DOHH2 (cell line): Measurements from ENCODE around the gene C1orf122.

Experiments used
- H3F3A ChIP-seq: fragments of 200-600 bp; sonication (generic), shearing (Covaris generic); 2 replicates; pipeline ENCODE4 v1.6.0; 2016; ENCODE audit warnings: antibody characterized with exemption, mild to moderate bottlenecking; ENCODE audit not compliant: control insufficient read depth, insufficient read depth
- H3K27ac ChIP-seq: fragments of 200-600 bp; sonication (generic); 2 replicates; pipeline ENCODE4 v1.5.1; 2014; ENCODE audit warnings: low read depth, mild to moderate bottlenecking, low read length, moderate library complexity
- H3K27me3 ChIP-seq: fragments of 200-600 bp; sonication (generic); 2 replicates; pipeline ENCODE4 v1.6.1; 2014; ENCODE audit warnings: mild to moderate bottlenecking, low read length, mixed read lengths; ENCODE audit not compliant: control insufficient read depth
- H3K36me3 ChIP-seq: fragments of 200-600 bp; sonication (generic); 2 replicates; pipeline ENCODE4 v1.6.1; 2014; ENCODE audit warnings: mild to moderate bottlenecking, low read length, moderate library complexity, mixed read lengths; ENCODE audit not compliant: control insufficient read depth
- H3K4me1 ChIP-seq: fragments of 200-600 bp; sonication (generic); 2 replicates; pipeline ENCODE4 v1.6.1; 2014; ENCODE audit warnings: mild to moderate bottlenecking, low read length, mixed read lengths; ENCODE audit not compliant: control insufficient read depth
- H3K4me2 ChIP-seq: fragments of 200-600 bp; sonication (generic); 2 replicates; pipeline ENCODE4 v1.6.0; 2014; ENCODE audit warnings: mild to moderate bottlenecking, low read length, moderate library complexity
- H3K4me3 ChIP-seq: fragments of 200-600 bp; sonication (generic); 2 replicates; pipeline ENCODE4 v1.5.1; 2014; ENCODE audit warnings: mild to moderate bottlenecking, low read length, mixed read lengths
- H3K79me2 ChIP-seq: fragments of 200-600 bp; sonication (generic); 2 replicates; pipeline ENCODE4 v1.6.1; 2014; ENCODE audit warnings: mild to moderate bottlenecking, low read length, mixed read lengths; ENCODE audit not compliant: control insufficient read depth
- H3K9me2 ChIP-seq: fragments of 200-600 bp; sonication (generic); replicated peaks from 2 replicates; pipeline ENCODE4 v1.6.1; 2014; ENCODE audit warnings: mild to moderate bottlenecking, low read length, mixed read lengths; ENCODE audit not compliant: control insufficient read depth
- H3K9me3 ChIP-seq: fragments of 200-600 bp; sonication (generic); 2 replicates; pipeline ENCODE4 v1.6.1; 2014; ENCODE audit warnings: antibody characterized with exemption, low read length, mixed read lengths; ENCODE audit not compliant: control insufficient read depth, insufficient read depth
- H4K20me1 ChIP-seq: fragments of 200-600 bp; sonication (generic); 2 replicates; pipeline ENCODE4 v1.6.0; 2014; ENCODE audit warnings: low read depth, mild to moderate bottlenecking, antibody characterized with exemption, low read length, moderate library complexity; ENCODE audit not compliant: control insufficient read depth, insufficient read depth
- CTCF ChIP-seq: fragments of 200-600 bp; sonication (generic); IDR thresholded peaks from one replicate; pipeline ENCODE4 v1.5.1; 2014; ENCODE audit warnings: antibody characterized with exemption, mild to moderate bottlenecking, low read depth, low read length; ENCODE audit not compliant: poor library complexity, severe bottlenecking
- EZH2phosphoT487 ChIP-seq: fragments of 200-600 bp; sonication (generic); IDR thresholded peaks from 2 replicates; pipeline ENCODE4 v1.6.1; 2017; ENCODE audit warnings: borderline replicate concordance, mild to moderate bottlenecking, antibody characterized with exemption, low read length, moderate library complexity, mixed read lengths

C1orf122 gene

GRCh38 chr1:37840711-37841110 lies 33.1 kb downstream of the C1orf122 start:
- Histone ChIP-seq H3K9me3 (no peaks in the 10 kb centered on the region), H3K79me2 (peaks cover 27% of the 10 kb centered on the region), H3K4me1 (no peaks in the 10 kb centered on the region), H3K27ac (no peak overlapping the region), H3K4me2 (no peak overlapping the region), H3K4me3 (no peak overlapping the region), H3K36me3 (peaks cover 58% of the 10 kb centered on the region), H4K20me1 (no peaks in the 10 kb centered on the region; the same call in 1 of the 2 replicates), H3K27me3 (no peaks in the 10 kb centered on the region), H3F3A (no peaks in the 10 kb centered on the region), H3K9me2 (no peaks in the 10 kb centered on the region)
- TF ChIP-seq EZH2phosphoT487 (no peak), CTCF (no peak)

- Histone ChIP-seq H3F3A (no peaks in the 10 kb centered on the region), H3K9me2 (no peaks in the 10 kb centered on the region), H3K36me3 (peaks cover 52% of the 10 kb centered on the region), H3K4me3 (no peak overlapping the region), H3K79me2 (peaks cover 35% of the 10 kb centered on the region), H3K9me3 (no peaks in the 10 kb centered on the region), H4K20me1 (no peaks in the 10 kb centered on the region; the same call in 1 of the 2 replicates), H3K4me2 (no peak overlapping the region), H3K27me3 (no peaks in the 10 kb centered on the region), H3K4me1 (no peaks in the 10 kb centered on the region), H3K27ac (no peak overlapping the region)
- TF ChIP-seq CTCF (no peak), EZH2phosphoT487 (no peak)
Measured at GRCh38 chr1:37841652-37842051, 34.1 kb downstream of the C1orf122 start.

DNA sequence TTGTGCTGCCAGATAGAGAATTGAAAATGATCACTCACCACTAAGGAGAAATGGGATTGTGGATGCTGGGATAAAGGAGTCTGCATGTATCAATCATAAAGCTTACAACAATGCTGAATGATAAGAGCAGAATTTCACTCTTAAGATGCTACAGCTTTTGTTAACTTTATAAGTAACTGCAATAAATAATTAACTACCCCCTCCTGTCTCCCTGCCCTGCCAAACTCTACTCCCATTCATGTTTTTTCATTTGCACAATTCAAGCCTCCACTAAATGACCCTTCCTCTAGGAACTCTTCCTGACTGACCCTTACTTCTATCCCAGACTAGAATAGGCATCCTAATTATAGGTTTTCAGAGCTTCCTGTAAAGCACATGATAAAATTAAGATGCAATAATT lies 36.9 kb downstream of the C1orf122 start:
- no peak for TF ChIP-seq CTCF
- TF ChIP-seq EZH2phosphoT487: no peak
- Histone ChIP-seq H3K36me3 (peaks cover 50% of the 10 kb centered on the region), H4K20me1 (no peaks in the 10 kb centered on the region; the same call in 1 of the 2 replicates), H3K4me1 (peaks cover 6% of the 10 kb centered on the region), H3K27me3 (no peaks in the 10 kb centered on the region), H3K4me3 (no peak overlapping the region), H3K9me3 (no peaks in the 10 kb centered on the region), H3F3A (no peaks in the 10 kb centered on the region), H3K9me2 (no peaks in the 10 kb centered on the region), H3K27ac (no peak overlapping the region), H3K4me2 (no peak overlapping the region), H3K79me2 (peaks cover 64% of the 10 kb centered on the region)
